SU-DHL-6 (cell line): ENCODE data around the gene LAMA2.

Experiments used
- H2AFZ ChIP-seq: fragments of 200-600 bp; sonication (generic); 2 replicates; pipeline ENCODE4 v1.6.1; 2014; ENCODE audit warnings: low read depth, mild to moderate bottlenecking, moderate library complexity, mixed read lengths, antibody characterized with exemption, low read length; ENCODE audit not compliant: severe bottlenecking
- H3F3A ChIP-seq: fragments of 200-600 bp; shearing (Covaris generic); 2 replicates; pipeline ENCODE4 v1.6.0; 2016; ENCODE audit warnings: antibody characterized with exemption, mild to moderate bottlenecking; ENCODE audit not compliant: insufficient read depth
- H3K27ac ChIP-seq: fragments of 200-600 bp; sonication (generic); 2 replicates; pipeline ENCODE4 v1.5.1; 2016; ENCODE audit warnings: low read depth, mild to moderate bottlenecking, low read length, moderate library complexity, mixed read lengths
- H3K27me3 ChIP-seq: fragments of 200-600 bp; sonication (generic), shearing (Covaris generic); 2 replicates; pipeline ENCODE4 v1.6.0; 2014; ENCODE audit warnings: mild to moderate bottlenecking, low read length
- H3K36me3 ChIP-seq: fragments of 200-600 bp; sonication (generic); 2 replicates; pipeline ENCODE4 v1.6.1; 2014; ENCODE audit warnings: mild to moderate bottlenecking, low read length, mixed read lengths
- H3K4me2 ChIP-seq: fragments of 300-600, 200-600 bp; shearing (Covaris generic), sonication (generic); 2 replicates; pipeline ENCODE4 v1.6.0; 2014; ENCODE audit warnings: low read length, low read depth, mild to moderate bottlenecking; ENCODE audit not compliant: poor library complexity, severe bottlenecking
- H3K4me3 ChIP-seq: fragments of 200-600 bp; sonication (generic); 2 replicates; pipeline ENCODE4 v1.5.1; 2014; ENCODE audit warnings: antibody characterized with exemption, low read length, mild to moderate bottlenecking, mixed read lengths; ENCODE audit not compliant: insufficient read depth, poor library complexity, severe bottlenecking
- H3K79me2 ChIP-seq: fragments of 200-600 bp; sonication (generic); 2 replicates; pipeline ENCODE4 v1.6.1; 2014; ENCODE audit warnings: mild to moderate bottlenecking, low read length, moderate library complexity; ENCODE audit not compliant: insufficient read depth
- H3K9ac ChIP-seq: fragments of 200-600 bp; sonication (generic); 2 replicates; pipeline ENCODE4 v1.7.0; 2014; ENCODE audit warnings: mild to moderate bottlenecking, low read length
- H3K9me2 ChIP-seq: fragments of 200-600 bp; sonication (generic); replicated peaks from 2 replicates; pipeline ENCODE4 v1.6.1; 2014; ENCODE audit warnings: low read length; ENCODE audit not compliant: insufficient read depth
- H3K9me3 ChIP-seq: fragments of 200-600 bp; sonication (generic); 2 replicates; pipeline ENCODE4 v1.6.1; 2014; ENCODE audit warnings: low read length, mixed read lengths; ENCODE audit not compliant: insufficient read depth
- H4K20me1 ChIP-seq: fragments of 200-600 bp; sonication (generic); 2 replicates; pipeline ENCODE4 v1.6.1; 2014; ENCODE audit warnings: low read depth, mild to moderate bottlenecking, antibody characterized with exemption, low read length, moderate library complexity, mixed read lengths
- CTCF ChIP-seq: fragments of 200-600 bp; sonication (generic); IDR thresholded peaks from one replicate; pipeline ENCODE4 v1.5.1; 2017; ENCODE audit warnings: antibody characterized with exemption, mild to moderate bottlenecking, low read length, moderate library complexity; ENCODE audit not compliant: insufficient read depth, poor library complexity, severe bottlenecking
- EZH2phosphoT487 ChIP-seq: fragments of 200-600 bp; sonication (generic), shearing (Covaris generic); conservative IDR thresholded peaks from 2 replicates; pipeline ENCODE4 v1.6.1; 2018; ENCODE audit warnings: mild to moderate bottlenecking, antibody characterized with exemption, low read length, moderate library complexity, mixed read lengths

The LAMA2 gene

GRCh38 chr6:129489215-129489765 is 606.4 kb downstream of the LAMA2 start:
- Histone ChIP-seq H3K79me2 (no peaks in the 10 kb centered on the region), H3K4me2 (no peak overlapping the region), H3K4me3 (no peak overlapping the region), H2AFZ (no peak overlapping the region), H3K9me2 (no peaks in the 10 kb centered on the region), H3F3A (no peaks in the 10 kb centered on the region), H4K20me1 (no peaks in the 10 kb centered on the region), H3K9me3 (no peaks in the 10 kb centered on the region), H3K27ac (no peak overlapping the region), H3K27me3 (no peaks in the 10 kb centered on the region), H3K36me3 (no peaks in the 10 kb centered on the region), H3K9ac (no peak overlapping the region)
- no peak for TF ChIP-seq EZH2phosphoT487
- no peak for TF ChIP-seq CTCF

DNA sequence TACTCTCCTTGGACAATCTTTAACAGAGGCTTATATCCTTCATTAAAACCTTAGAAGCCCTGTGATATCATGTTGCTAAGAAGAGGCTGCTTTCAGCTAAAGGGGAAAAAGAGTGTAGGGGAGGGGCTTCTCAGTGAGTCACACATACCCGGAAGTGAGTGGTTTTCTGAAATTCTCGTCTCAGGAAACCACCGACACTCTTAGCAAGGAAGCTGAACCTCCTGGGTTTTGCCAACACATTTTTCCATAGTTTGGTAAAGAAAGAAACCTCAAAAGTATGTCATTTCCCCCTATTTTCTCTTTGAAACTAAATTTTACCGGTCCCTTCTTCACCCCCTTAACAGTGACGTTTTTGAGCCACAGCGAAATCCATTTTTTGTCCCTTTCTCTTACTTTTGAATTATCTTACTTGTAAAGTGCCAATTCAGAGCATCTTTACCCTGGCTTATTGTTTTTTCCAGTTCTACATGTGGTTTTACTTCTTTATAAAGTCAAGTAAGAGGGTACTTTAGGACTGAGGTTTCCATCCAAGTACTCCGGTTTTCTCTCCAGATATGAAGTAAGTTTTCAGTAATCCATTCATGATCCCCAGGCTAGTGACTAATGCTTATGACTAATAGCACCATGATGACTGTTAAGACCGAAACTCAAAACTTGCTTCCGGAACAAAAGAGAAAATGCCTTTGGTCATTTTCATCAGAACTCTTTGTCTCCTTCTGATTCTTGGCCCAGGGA is 607.8 kb downstream of the LAMA2 start:
- TF ChIP-seq EZH2phosphoT487: no peak
- no peak for TF ChIP-seq CTCF
- Histone ChIP-seq H4K20me1 (no peaks in the 10 kb centered on the region), H3K4me3 (peak overlapping the region; percentile 21), H3K79me2 (no peaks in the 10 kb centered on the region), H3K4me2 (peak overlapping the region; percentile 53), H3K27ac (no peak overlapping the region), H3K9me3 (no peaks in the 10 kb centered on the region), H3K9ac (no peak overlapping the region), H3K27me3 (no peaks in the 10 kb centered on the region), H3F3A (no peaks in the 10 kb centered on the region), H2AFZ (peak overlapping the region; percentile 99), H3K9me2 (no peaks in the 10 kb centered on the region), H3K36me3 (no peaks in the 10 kb centered on the region)

GRCh38 chr6:129491436-129491835 is 608.5 kb downstream of the LAMA2 start:
- Histone ChIP-seq H3K4me3 (no peak overlapping the region), H3K9me2 (no peaks in the 10 kb centered on the region), H2AFZ (peak overlapping the region; percentile 99), H3K36me3 (no peaks in the 10 kb centered on the region), H4K20me1 (no peaks in the 10 kb centered on the region), H3F3A (no peaks in the 10 kb centered on the region), H3K9ac (no peak overlapping the region), H3K79me2 (no peaks in the 10 kb centered on the region), H3K4me2 (no peak overlapping the region), H3K27me3 (no peaks in the 10 kb centered on the region), H3K27ac (no peak overlapping the region), H3K9me3 (no peaks in the 10 kb centered on the region)
- TF ChIP-seq EZH2phosphoT487 (no peak), CTCF (no peak)
